Natural killer cell (primary cell): Measurements from ENCODE around the gene TRH. TPM values are rescaled to one million over a fixed set of nuclear protein-coding genes. Genes with fewer than 3 reads are reported as not detected.
A peak's percentile ranks its signal among the peaks of the same experiment; 100 is the strongest.

Experiments
- ATAC-seq, 3 donors: fragments of 150-1000 bp in 2 of 3; fragments of 200-7000 bp in 1 of 3; cut with Tn5 transposase; 1 replicate in 1 of 3; 2 replicates in 2 of 3; pipeline ENCODE4 v1.10.0; 2021; ENCODE audit warnings: mild to moderate bottlenecking in 2 of 3, moderate library complexity in 2 of 3
- DNase-seq, 2 donors: peaks; one replicate each; pipeline versions ENCODE4 v3.0.0 to v3.0.0-alpha.2; 2013 to 2021; ENCODE audit warnings: mixed read lengths in 1 of 2
- H3K27ac ChIP-seq: one replicate; pipeline ENCODE4 v1.5.1; 2013; ENCODE audit warnings: mild to moderate bottlenecking, low read length
- H3K27me3 ChIP-seq: one replicate; pipeline ENCODE4 v1.6.1; 2013; ENCODE audit warnings: low read length; ENCODE audit not compliant: control insufficient read depth, insufficient read depth
- H3K36me3 ChIP-seq: one replicate; pipeline ENCODE4 v1.6.1; 2013; ENCODE audit warnings: low read length; ENCODE audit not compliant: control insufficient read depth, insufficient read depth
- H3K4me1 ChIP-seq: one replicate; pipeline ENCODE4 v1.6.1; 2013; ENCODE audit warnings: low read length; ENCODE audit not compliant: control insufficient read depth, insufficient read depth
- H3K4me3 ChIP-seq: one replicate; pipeline ENCODE4 v1.5.1; 2013; ENCODE audit warnings: low read length
- H3K9me3 ChIP-seq: one replicate; pipeline ENCODE4 v1.6.1; 2013; ENCODE audit warnings: low read length; ENCODE audit not compliant: control insufficient read depth, insufficient read depth
- H3K27ac Mint-ChIP-seq, 2 donors: one replicate each; pipeline ENCODE4 v1.8.0; 2022; ENCODE audit warnings: mild to moderate bottlenecking in 2 of 2, mixed read lengths in 2 of 2, moderate library complexity in 1 of 2
- H3K27me3 Mint-ChIP-seq, 2 donors: one replicate each; pipeline ENCODE4 v1.8.0; 2022; ENCODE audit warnings: low read depth in 2 of 2, mixed read lengths in 2 of 2
- H3K36me3 Mint-ChIP-seq: one replicate; pipeline ENCODE4 v1.8.0; 2022; ENCODE audit warnings: mixed read lengths
- H3K4me1 Mint-ChIP-seq, 2 donors: one replicate each; pipeline ENCODE4 v1.8.0; 2022; ENCODE audit warnings: mixed read lengths in 2 of 2
- H3K4me3 Mint-ChIP-seq: one replicate; pipeline ENCODE4 v1.8.0; 2022; ENCODE audit warnings: mild to moderate bottlenecking, moderate library complexity, mixed read lengths
- H3K9me3 Mint-ChIP-seq, 2 donors: one replicate each; pipeline ENCODE4 v1.8.0; 2022; ENCODE audit warnings: mixed read lengths in 2 of 2
- CTCF ChIP-seq: fragments of 200-600 bp; IDR thresholded peaks from one replicate; pipeline ENCODE4 v1.8.0; 2022; ENCODE audit warnings: antibody characterized with exemption
- WGBS: methylation state at CpG from one replicate; pipeline ENCODE4 v1.1.7; 2013; ENCODE audit warnings: missing lambda C conversion rate; ENCODE audit not compliant: insufficient coverage; 5-methylcytosine and 5-hydroxymethylcytosine counted together
- intact Hi-C: fragments of 100-400 bp; cut with micrococcal nuclease; formaldehyde crosslinking; loops from one replicate; pipeline ENCODE4 v1.14.2; 2022
- total RNA-seq, 4 donors: library from RNA; stranded (reverse); fragments of 120-200 nt in 1 of 4; gene quantifications; one replicate each; pipeline versions ENCODE4 v1.2.3 to v1.2.4, GENCODE V29; 2013 to 2022

The TRH gene
- total RNA-seq, 3 donors from 2014 or later (not counting 1 experiment from before 2014, with no cell fraction given), result not detected

DNA sequence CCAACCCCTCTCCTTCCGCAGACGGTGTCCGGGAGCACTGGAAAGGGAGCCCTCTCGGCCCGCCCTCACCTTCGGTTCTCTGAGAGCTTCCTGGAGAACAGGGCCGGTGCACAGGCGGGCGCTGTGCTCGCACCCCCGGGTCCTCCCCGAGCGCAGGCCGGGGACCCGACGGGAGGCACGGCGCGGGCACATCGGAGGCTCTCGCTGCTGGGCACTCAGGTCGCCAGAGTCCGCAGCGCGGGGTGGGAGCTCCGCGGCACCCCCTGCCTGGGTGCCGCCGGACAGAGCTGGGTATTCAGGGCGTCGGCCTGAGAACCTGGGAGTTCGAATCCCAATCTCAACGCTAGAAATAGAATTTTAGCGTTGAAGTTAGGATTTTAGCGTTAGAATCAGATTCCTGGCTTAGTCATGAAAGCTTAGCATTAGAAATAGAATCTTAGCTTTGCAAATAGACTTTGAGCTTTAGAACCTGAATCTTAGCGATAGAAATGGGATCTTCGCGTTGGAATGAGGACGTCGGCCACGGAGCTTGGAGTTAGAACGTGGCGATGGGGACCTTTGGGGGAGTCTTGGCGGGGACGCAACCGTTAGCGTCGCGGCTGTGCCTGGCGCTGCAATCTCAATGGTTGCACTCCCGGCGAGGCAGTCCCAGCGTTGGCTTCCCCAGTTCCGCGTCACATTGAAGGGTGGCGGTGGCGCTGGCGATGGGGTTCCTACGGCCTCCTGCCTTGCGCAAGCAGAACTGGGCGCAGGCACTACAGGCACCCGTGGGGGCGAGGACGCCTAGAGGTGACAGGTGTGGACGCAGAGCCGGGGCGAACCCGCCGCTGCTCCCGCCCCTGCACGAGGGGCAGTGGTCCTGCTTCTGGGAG is 549 bp downstream of the TRH start:
- no peak for TF ChIP-seq CTCF
- Histone ChIP-seq H3K4me1 (peaks cover 13% of the 10 kb centered on the region), H3K4me3 (no peak overlapping the region), H3K9me3 (no peaks in the 10 kb centered on the region), H3K27me3 (peaks cover 21% of the 10 kb centered on the region), H3K36me3 (no peaks in the 10 kb centered on the region), H3K27ac (no peak overlapping the region)
- Mint-ChIP-seq H3K27ac (no peak overlapping the region), H3K27me3 (peaks cover 47 to 55% of the 10 kb centered on the region in 2 donors), H3K4me1 (peaks cover 0 to 6% of the 10 kb centered on the region in 2 donors), H3K36me3 (no peaks in the 10 kb centered on the region), H3K4me3 (peak overlapping the region; percentile 63), H3K9me3 (no peaks in the 10 kb centered on the region)
- peak in 2 of 3 donors; percentile 44 to 57 for ATAC-seq
- peak in 1 of 2 donors; percentile 32 for DNase-seq
- 3% methylated on average over 71 of the region's 71 CpGs for WGBS
- intact Hi-C loops, result no loop called here

DNA sequence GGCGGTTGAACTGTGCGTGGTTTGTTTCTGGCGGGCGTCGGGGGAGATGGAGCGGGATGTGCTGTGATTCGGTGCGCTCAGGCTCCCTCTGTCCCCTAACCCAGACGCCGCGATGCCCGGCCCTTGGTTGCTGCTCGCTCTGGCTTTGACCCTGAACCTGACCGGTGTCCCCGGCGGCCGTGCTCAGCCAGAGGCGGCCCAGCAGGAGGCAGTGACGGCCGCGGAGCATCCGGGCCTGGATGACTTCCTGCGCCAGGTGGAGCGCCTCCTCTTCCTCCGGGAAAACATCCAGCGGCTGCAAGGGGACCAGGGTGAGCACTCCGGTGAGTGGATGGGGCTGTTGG is 1.2 kb downstream of the TRH start:
- Mint-ChIP-seq H3K36me3 (no peaks in the 10 kb centered on the region), H3K27ac (no peak overlapping the region), H3K27me3 (peaks cover 53 to 55% of the 10 kb centered on the region in 2 donors), H3K4me1 (peaks cover 0 to 6% of the 10 kb centered on the region in 2 donors), H3K9me3 (no peaks in the 10 kb centered on the region), H3K4me3 (no peak overlapping the region)
- Histone ChIP-seq H3K27ac (no peak overlapping the region), H3K9me3 (no peaks in the 10 kb centered on the region), H3K4me1 (peaks cover 13% of the 10 kb centered on the region), H3K36me3 (no peaks in the 10 kb centered on the region), H3K4me3 (no peak overlapping the region), H3K27me3 (peaks cover 21% of the 10 kb centered on the region)
- no peak for TF ChIP-seq CTCF
- WGBS, result 37% methylated on average over 27 of the region's 27 CpGs
- intact Hi-C loops, result no loop called here
- no peak for DNase-seq
- peak in 1 of 3 donors; percentile 15 for ATAC-seq

DNA sequence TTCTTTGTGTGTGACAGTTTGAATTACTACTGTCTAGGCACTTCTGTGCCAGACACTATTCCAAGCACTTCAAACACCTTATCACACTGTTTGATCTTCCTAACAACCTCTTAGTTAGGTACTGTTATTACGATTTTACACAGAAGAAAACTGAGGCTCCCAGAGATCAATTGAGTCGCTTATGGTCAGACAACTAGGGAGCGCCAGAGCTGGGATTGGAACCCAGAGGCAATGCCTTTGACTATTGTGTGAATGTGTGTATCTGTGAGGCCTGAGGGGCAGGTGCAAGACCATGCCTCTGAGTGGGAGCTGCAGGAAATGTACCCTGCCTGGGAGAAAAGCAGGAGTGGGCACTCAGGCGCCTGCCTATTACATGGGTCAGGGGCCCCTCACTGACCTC is 1.8 kb downstream of the TRH start:
- H3K27ac ChIP-seq, result no peak overlapping the region
- DNase-seq (no peak), ATAC-seq (no peak)
- no peaks in the 10 kb centered on the region for H3K9me3 Mint-ChIP-seq
- WGBS, result 91% methylated on average over 4 of the region's 4 CpGs
- H3K27me3 Mint-ChIP-seq, result peaks cover 50 to 51% of the 10 kb centered on the region in 2 donors
- no peaks in the 10 kb centered on the region for H3K9me3 ChIP-seq
- no peak overlapping the region for H3K4me3 ChIP-seq
- H3K27ac Mint-ChIP-seq, result no peak overlapping the region
- no peak for TF ChIP-seq CTCF
- H3K4me3 Mint-ChIP-seq, result no peak overlapping the region
- H3K36me3 Mint-ChIP-seq, result no peaks in the 10 kb centered on the region
- H3K4me1 Mint-ChIP-seq, result peaks cover 0 to 6% of the 10 kb centered on the region in 2 donors
- peaks cover 13% of the 10 kb centered on the region for H3K4me1 ChIP-seq
- intact Hi-C loops, result no loop called here
- H3K36me3 ChIP-seq, result no peaks in the 10 kb centered on the region
- peaks cover 21% of the 10 kb centered on the region for H3K27me3 ChIP-seq
